AG10803 (cell line): ENCODE results near the gene PRR12.

Source experiments
- DNase-seq: peaks from one replicate; pipeline ENCODE4 v3.0.0; 2010; ENCODE audit warnings: low read depth
- H3K4me3 ChIP-seq: 2 replicates; pipeline ENCODE4 v1.5.1; 2011; ENCODE audit warnings: mild to moderate bottlenecking, low read length, control low read depth
- TF ChIP-seq, protein P1 (sequence below): conservative IDR thresholded peaks from 2 replicates; pipeline ENCODE4 v1.5.1; 2011; ENCODE audit warnings: mild to moderate bottlenecking, low read length, control low read depth, inconsistent platforms

PRR12 gene

DNA sequence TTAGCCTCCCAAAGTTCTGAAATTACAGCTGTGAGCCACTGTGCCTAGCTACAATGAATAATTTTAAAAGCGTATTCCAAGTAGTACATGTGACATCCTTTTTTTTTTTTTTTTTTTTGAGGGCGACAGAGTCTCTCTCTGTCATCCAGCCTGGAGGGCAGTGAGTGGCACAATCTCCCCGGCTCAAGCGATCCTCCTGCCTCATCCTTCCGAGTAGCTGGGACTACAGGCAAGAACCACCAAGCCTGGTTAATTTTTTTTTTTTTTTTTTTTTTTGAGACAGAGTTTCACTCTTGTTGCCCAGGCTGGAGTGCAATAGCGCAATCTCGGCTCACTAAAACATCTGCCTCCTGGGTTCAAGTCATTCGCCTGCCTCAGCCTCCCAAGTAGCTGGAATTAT lies 3.8 kb upstream of the PRR12 start:
- TF ChIP-seq, protein P1, sequence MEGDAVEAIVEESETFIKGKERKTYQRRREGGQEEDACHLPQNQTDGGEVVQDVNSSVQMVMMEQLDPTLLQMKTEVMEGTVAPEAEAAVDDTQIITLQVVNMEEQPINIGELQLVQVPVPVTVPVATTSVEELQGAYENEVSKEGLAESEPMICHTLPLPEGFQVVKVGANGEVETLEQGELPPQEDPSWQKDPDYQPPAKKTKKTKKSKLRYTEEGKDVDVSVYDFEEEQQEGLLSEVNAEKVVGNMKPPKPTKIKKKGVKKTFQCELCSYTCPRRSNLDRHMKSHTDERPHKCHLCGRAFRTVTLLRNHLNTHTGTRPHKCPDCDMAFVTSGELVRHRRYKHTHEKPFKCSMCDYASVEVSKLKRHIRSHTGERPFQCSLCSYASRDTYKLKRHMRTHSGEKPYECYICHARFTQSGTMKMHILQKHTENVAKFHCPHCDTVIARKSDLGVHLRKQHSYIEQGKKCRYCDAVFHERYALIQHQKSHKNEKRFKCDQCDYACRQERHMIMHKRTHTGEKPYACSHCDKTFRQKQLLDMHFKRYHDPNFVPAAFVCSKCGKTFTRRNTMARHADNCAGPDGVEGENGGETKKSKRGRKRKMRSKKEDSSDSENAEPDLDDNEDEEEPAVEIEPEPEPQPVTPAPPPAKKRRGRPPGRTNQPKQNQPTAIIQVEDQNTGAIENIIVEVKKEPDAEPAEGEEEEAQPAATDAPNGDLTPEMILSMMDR = no peak
- DNase-seq = no peak
- no peak overlapping the region for H3K4me3 ChIP-seq

DNA sequence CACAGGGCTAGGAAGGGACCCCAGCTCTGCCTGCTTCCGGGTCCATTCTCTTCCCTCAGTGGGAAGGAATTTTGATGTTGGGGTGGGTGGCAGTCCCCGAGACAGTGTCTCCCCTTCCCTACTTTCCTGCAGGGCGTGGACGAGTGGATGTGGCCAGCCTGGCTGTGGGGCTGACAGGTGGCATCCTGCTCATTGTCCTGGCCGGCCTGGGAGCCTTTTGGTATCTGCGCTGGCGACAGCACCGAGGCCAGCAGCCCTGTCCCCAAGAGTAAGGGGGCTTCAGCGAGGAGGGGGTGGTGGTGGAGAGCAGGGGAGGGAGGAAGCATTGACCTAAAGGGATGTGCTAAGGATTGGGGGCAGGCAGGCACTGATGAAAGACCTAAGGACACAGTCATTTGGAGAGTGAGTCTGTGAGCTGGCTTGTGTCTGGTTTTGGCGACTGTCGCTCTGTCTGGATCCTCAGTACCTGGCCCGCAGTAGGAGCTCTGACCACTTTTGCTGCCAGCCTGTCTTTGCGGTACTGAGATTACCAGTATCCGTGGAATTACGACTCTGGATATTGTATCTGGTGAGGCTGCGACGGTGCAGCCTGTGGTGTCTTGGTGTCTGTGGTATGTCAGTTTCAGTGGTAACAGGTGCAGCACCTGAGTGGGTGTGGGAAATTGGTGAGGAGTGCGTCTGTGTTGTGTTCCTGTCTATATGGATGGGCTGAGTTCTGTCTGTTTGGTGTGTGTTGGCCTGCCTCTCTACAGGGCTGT lies 2.4 kb upstream of the PRR12 start:
- H3K4me3 ChIP-seq = no peak overlapping the region
- TF ChIP-seq, protein P1 = no peak
- no peak for DNase-seq

DNA sequence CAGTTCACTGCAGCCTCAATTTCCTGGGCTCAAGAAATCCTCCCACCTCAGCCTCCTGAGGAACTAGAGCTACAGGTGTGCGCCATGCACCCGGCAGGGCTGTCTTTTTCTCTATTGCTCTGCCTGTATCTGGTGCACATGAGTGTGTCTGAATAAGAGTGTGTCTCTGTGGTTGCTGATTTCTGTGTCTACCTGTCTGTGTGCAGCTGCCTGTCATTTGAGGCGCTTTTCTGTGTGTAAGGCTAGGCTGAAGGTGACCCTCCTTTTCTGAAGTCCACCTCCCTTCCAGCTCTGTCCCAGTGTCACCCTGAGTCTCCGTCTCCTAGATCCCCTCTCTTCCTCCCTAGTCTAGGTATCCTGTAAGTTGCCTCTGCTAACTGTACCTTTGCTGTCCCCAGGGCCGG lies 1.5 kb upstream of the PRR12 start:
- H3K4me3 ChIP-seq = no peak overlapping the region
- TF ChIP-seq, protein P1 = no peak
- DNase-seq = no peak

DNA sequence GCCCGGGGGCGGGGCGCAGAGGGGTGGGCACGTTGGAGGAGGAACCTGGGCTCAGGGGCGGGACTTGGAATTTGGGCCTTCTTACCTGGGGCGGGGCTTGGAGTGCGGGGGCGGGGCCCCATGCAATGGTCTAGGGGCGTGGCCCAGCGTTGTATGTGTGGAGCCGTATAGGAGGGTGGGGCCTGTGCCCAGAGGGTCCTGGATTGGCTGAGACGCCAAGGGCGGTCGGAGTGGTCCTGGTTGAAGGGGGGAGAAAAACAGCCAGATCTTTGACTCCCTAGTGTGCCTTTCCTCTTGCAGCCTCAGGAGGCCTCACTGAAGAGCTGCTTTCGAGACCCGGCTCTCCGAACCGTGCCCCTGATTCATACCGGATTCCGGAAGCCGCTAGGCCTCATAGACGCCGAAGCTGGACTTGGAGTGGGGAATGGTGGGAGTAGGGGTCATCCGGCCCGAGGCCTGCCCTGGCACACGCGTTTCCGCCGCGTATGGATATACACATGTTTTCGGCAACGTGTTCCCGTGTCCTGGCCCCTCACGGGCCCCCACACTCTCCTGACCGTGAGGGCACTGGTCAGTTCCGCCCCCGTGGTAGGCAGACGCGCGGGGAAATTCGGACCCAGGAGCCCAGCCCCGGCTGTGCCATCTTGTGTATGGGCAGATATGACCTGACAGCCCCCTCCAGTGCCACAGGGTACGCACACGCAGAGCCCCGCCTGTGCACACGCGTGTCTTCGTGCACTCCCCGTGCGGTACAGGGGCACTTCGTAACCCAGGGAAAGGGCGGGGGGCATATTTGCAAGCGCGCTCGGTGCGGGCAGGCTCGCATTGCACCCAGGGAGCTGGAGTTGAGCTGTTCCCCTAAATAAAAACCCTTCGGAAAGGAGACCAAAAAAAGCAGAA lies 661 bp upstream of the PRR12 start:
- peak overlapping the region; percentile 82 for H3K4me3 ChIP-seq
- DNase-seq = peak; percentile 96
- TF ChIP-seq, protein P1 = no peak; the same call in 1 of the 2 replicates

DNA sequence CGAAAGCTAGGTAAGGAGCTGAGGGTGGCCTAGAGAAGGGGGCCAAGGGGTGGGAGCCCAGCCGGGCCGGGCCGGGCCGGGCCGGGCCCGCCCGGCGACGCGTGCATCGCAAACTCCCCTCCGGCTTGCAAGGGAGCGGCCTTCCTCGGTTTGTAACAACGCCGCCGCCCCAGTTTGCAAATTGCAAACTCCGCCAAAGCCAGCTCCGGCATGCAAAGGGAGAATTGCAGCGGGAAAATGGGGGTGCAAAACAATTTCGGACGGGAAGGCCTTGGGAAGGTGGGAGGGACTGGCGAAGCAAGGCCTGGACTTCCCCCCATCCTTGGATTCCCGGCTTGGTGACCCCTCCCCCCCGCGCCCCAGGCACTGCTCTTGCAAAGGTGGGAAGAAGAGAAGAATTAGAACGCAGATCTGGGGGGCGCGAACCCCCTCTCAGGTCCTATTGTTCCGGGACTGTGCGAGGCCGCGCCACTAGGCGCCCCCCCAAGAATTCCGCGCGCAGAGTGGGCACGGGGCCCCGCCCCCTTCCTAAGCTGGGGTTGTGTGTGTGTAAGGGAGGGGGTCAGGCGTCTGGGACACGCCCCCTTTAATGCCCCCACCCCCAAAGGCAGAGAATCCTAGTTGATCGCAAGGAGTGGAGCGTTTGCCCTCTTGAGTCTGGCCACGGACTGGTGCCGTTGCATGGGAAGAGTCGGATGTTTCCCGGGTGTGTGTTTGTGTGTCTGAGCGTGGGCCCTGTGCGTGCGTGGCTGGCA lies 926 bp downstream of the PRR12 start:
- peak overlapping the region; percentile 83 for H3K4me3 ChIP-seq
- TF ChIP-seq, protein P1 = no peak
- peak; percentile 39 for DNase-seq

DNA sequence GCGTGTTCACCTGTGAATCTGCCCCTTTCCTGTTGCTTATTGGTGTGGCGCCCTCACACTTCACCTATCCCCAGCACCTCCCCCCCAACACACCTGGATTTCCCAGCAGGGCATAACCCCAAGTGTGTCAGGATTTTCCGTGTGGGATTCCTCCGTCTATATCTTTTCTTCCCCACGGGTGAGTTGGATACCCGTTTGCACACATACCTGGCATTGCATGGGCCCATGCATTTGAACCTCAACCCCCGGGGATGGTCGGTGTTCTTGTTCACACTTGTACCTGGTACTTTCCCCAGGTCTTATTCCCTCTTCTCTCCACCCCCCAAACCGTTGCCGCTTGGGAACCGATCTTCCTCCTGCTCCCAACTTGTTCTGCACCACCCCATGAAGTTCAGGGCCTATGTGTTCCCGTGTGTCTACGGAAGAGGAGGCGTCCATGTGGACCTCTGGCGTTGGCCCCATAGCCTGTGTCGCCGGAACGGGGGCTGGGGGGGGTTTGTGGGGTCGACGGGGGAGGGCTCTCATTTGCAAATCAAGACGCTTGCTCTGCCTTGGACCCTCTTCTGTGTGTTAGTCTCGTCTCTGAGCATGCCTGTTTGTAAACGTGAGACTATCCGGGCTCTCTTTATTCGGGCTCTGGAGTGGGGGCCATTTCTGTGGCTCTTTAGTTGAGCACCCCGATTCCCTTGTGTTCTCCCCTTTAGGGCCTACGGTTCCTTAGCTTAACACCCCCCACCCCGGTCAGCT lies 1.7 kb downstream of the PRR12 start:
- peak overlapping the region; percentile 83 for H3K4me3 ChIP-seq
- TF ChIP-seq, protein P1 = no peak
- DNase-seq = no peak
